ENCODE data around the gene TFIP11. TPM values are rescaled to one million over a fixed set of nuclear protein-coding genes. Genes with fewer than 3 reads are reported as not detected.
A peak's percentile ranks its signal among the peaks of the same experiment; 100 is the strongest.

The TFIP11 gene
- total and polyA plus RNA-seq, 9 of the 15 experiments (the other 6 are each of a cell fraction or from before 2014, with no cell fraction given): 11.5 to 38.1 (median 25.2) TPM

GRCh38 chr22:26561756-26562417 lies 49.6 kb upstream of the TFIP11 start:
- peaks cover 0 to 8% of the 10 kb centered on the region in 2 experiments; a peak in 2 of 5 replicates for H3K4me1 ChIP-seq (replicated peaks in 1 of 2; ENCODE audit: control insufficient read depth in 2 of 2, insufficient read depth in 2 of 2, low read length in 2 of 2)
- TF ChIP-seq RBM25 (IDR thresholded peaks at IDR 0.05; ENCODE audit: low read depth, low read length, severe bottlenecking) (peak; percentile 75), CC2D1A (IDR thresholded peaks at IDR 0.05) (no peak), BCOR (IDR thresholded peaks at IDR 0.05) (0 out of 2 replicates have a peak, but pooled peaks have one; percentile 23), TFAM (CRISPR knock-in tag; conservative IDR thresholded peaks at IDR 0.05) (no peak), ZFP36 (IDR thresholded peaks at IDR 0.05; ENCODE audit: low read depth, low read length, partially characterized antibody) (peak; percentile 70), POLR2G (IDR thresholded peaks at IDR 0.05; ENCODE audit: low read depth, low read length) (0 out of 2 replicates have a peak, but pooled peaks have one; percentile 21), ZNF232 (CRISPR knock-in tag; IDR thresholded peaks at IDR 0.05) (no peak)
- no peaks in the 10 kb centered on the region for H3K9me3 ChIP-seq (replicated peaks; ENCODE audit: control insufficient read depth, insufficient read depth, low read depth, low read length)
- no peak overlapping the region for H3K27ac ChIP-seq (ENCODE audit: extremely low read depth, low read depth, low read length)
- H3K9ac ChIP-seq (ENCODE audit: insufficient read depth in 1 of 2, low read depth in 2 of 2, low read length in 2 of 2): 0 out of 4 replicates have a peak overlapping the region, but pooled peaks of 1 of the 2 experiments have one; percentile 17
- H3K79me2 ChIP-seq (ENCODE audit: control insufficient read depth, insufficient read depth, low read length): peaks cover 94% of the 10 kb centered on the region
- in situ Hi-C loops (cut with MboI): no loop called here
- CTCF ChIA-PET (ENCODE audit: low intra/inter-chr PET ratio): no interaction called here
- peaks cover 34% of the 10 kb centered on the region for H4K20me1 ChIP-seq (replicated peaks; ENCODE audit: control insufficient read depth, insufficient read depth, low read length)
- intact Hi-C loops (cut with micrococcal nuclease): no loop called here
- H2AFZ ChIP-seq (ENCODE audit: low read depth, low read length): no peak overlapping the region
- ATAC-seq (no peak), FAIRE-seq (no peak), DNase-seq (ENCODE audit: extremely low read depth in 1 of 4, low spot score in 3 of 4) (no peak)
- no peaks in the 10 kb centered on the region for H3K27me3 ChIP-seq (ENCODE audit: control insufficient read depth in 2 of 2, insufficient read depth in 2 of 2, low read length in 2 of 2)
- POLR2A ChIA-PET: no interaction called here
- H3K4me2 ChIP-seq (ENCODE audit: insufficient read depth, low read length): no peak overlapping the region
- 80% methylated on average over 8 of the region's 9 CpGs for WGBS (ENCODE audit: insufficient coverage, low coverage, missing lambda C conversion rate)
- no peak overlapping the region for H3K4me3 ChIP-seq
- no peaks in the 10 kb centered on the region for H3K9me1 ChIP-seq (ENCODE audit: control insufficient read depth, insufficient read depth, low read length)
- H3K36me3 ChIP-seq (ENCODE audit: control insufficient read depth, insufficient read depth, low read length): peaks cover 55% of the 10 kb centered on the region; the same call in 2 of the 3 replicates
- no TSS peak for BruUV-seq (replicated peaks)
